22Rv1 (cell line): Measurements from ENCODE around the gene GRM4.
"Not testable (repeated sequence)": the region's sequence is repeated elsewhere in the genome, so short reads cannot be mapped to it uniquely, and the experiment has no call there.

ENCODE experiments used
- H3K27ac ChIP-seq: fragments of 450-650 bp; 2 replicates; pipeline ENCODE4 v1.5.1; 2017
- ZFX ChIP-seq: fragments of 450-650 bp; IDR thresholded peaks from 2 replicates; pipeline ENCODE4 v1.6.1; 2017; ENCODE audit warnings: antibody characterized with exemption, borderline replicate concordance
- TF ChIP-seq, protein P1 (sequence below): fragments of 450-650 bp; IDR thresholded peaks from 2 replicates; pipeline ENCODE4 v1.5.1; 2017; ENCODE audit warnings: mild to moderate bottlenecking

The GRM4 gene

DNA sequence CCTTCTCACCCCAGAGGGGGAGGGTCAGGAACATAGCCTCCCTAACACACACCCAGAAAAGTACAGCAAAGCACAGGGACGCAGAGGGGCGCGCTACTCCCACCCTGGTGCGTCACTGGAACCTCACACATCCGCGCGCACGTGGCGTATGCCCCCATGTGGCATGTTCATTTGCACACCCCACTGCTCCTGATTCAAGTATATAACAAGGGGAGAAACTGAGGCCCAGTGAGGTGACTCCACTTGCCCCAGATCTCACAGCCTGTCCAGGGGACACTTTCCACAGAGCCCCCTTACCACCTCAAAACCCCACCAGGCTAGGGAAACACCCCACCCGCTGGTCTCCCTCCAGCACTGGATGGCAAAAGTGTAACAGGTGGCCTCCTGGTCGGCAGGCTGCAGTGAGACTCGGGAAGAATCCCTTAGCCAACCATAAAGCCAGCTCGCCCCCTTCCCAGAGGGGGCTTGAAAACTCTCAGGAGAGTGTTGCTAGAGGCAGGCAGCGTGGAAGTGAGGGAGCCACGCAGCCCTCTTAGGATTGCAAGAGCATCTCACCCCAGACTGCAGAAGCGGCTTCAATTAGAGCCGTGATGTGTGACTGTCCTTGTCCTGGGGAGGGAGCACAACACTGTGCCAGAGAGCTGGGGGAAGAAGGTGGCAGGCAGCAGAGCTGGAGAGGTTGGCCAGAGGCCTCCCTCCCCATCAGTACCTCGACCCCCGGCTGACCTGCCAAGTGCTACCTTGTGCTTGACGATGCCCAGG is at the start of gene GRM4:
TSS of gene GRM4 (minus strand) at position 67 of the 762 bp plus-strand sequence. CDS start 12,591 bp downstream, outside the sequence.
- H3K27ac ChIP-seq: no peak within 1 kb of the TSS
- TF ChIP-seq, protein P1, sequence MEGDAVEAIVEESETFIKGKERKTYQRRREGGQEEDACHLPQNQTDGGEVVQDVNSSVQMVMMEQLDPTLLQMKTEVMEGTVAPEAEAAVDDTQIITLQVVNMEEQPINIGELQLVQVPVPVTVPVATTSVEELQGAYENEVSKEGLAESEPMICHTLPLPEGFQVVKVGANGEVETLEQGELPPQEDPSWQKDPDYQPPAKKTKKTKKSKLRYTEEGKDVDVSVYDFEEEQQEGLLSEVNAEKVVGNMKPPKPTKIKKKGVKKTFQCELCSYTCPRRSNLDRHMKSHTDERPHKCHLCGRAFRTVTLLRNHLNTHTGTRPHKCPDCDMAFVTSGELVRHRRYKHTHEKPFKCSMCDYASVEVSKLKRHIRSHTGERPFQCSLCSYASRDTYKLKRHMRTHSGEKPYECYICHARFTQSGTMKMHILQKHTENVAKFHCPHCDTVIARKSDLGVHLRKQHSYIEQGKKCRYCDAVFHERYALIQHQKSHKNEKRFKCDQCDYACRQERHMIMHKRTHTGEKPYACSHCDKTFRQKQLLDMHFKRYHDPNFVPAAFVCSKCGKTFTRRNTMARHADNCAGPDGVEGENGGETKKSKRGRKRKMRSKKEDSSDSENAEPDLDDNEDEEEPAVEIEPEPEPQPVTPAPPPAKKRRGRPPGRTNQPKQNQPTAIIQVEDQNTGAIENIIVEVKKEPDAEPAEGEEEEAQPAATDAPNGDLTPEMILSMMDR: no peak
- TF ChIP-seq ZFX: no peak

DNA sequence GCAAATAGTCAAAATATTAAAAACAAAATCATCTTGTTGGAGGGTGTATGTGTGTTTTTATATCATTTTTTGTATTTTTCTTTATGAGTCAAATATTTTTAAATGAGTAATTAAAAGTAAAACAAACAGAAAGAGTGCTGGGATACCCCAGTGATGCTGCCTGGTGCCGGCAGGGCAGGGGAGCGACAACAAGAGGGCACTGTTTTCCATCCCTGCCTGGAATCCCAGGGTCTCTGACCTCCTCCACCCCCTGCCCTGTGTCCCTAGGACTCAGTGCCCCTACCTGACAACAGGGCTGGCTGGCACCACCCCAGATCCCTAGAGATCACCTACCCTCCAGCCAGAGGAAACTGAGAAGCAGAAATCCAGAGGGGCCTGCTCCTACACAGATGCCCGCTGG is 48.9 kb upstream of the GRM4 start:
- no peak for TF ChIP-seq ZFX
- TF ChIP-seq, protein P1: no peak
- no peak overlapping the region for H3K27ac ChIP-seq

DNA sequence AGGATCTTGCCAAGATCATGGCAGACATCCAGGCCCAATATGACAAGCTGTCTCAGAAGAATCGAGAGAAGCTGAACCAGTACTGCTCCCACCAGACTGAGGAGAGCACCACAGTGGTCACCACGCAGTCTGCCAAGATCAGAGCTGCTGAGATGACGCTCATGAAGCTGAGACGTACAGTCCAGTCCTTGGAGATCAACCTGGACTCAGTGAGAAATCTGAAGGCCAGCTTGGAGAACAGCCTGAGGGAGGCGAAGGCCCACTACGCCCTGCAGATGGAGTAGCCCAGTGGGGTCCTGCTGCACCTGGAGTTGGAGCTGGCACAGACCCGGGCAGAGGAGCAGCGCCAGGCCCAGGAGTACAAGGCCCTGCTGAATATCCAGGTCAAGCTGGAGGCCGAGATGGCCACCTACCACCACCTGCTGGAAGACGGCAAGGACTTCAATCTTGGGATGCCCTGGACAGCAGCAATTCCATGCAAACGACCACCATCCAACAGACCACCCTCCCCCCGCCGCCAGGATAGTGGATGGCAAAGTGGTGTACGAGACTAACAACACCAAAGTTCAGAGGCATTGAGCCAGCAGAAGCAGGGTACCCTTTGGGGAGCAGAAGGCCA is 44.7 kb upstream of the GRM4 start:
- TF ChIP-seq, protein P1: no peak
- no peak for TF ChIP-seq ZFX

DNA sequence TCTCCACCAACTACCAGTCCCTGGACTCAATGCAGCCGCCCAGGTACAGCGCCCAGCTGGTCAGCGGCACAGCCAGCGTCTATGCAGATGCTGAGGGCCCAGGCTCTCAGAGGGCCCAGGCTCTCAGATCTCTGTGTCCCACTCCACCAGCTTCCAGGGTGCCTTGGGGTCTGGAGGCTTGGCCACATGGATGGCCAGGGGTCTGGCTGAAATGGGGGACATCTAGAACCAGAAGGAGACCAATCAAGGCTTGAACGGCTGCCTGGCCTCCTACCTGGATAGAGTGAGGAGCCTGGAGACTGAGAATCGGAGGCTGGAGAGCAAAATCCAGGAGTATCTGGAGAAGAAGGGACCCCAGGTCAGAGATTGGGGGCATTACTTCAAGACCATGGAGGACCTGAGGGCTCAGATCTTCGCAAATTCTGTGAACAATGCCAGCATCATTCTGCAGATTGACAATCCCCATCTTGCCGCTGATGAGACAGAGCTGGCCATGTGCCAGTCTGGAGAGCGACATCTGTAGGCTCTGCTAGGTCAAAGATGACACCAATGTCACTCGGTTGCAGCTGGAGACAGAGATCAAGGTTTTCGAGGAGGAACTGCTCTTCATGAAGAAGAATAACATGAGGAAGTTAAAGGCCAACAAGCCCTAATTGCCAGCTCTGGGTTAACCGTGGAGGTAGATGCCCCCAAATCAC is 44.1 kb upstream of the GRM4 start:
- no peak overlapping the region for H3K27ac ChIP-seq

More for the DNA sequence above, 44.7 kb upstream of the GRM4 start:
- H3K27ac ChIP-seq: no peak overlapping the region

DNA sequence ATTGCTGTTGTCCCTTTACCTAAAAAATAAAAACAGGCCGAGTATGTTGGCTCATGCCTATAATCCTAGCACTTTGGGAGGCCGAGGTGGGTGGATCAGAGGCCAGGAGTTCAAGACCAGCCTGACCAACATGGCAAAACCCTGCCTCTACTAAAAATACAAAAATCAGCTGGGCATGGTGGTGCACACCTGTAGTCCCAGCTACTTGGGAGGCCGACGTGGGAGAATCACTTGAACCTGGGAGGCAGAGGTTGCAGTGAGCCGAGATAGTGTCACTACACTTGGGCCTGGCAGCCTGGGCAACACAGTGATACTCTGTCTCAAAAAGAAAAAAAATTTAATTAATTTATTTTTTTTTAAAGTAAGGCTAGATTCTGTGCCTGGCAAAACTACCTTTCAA is 38.8 kb upstream of the GRM4 start:
- H3K27ac ChIP-seq: not testable (repeated sequence)

More for the DNA sequence above, 44.1 kb upstream of the GRM4 start:
- no peak for TF ChIP-seq ZFX
- TF ChIP-seq, protein P1: peak; percentile 11; the same call in 1 of the 2 replicates

DNA sequence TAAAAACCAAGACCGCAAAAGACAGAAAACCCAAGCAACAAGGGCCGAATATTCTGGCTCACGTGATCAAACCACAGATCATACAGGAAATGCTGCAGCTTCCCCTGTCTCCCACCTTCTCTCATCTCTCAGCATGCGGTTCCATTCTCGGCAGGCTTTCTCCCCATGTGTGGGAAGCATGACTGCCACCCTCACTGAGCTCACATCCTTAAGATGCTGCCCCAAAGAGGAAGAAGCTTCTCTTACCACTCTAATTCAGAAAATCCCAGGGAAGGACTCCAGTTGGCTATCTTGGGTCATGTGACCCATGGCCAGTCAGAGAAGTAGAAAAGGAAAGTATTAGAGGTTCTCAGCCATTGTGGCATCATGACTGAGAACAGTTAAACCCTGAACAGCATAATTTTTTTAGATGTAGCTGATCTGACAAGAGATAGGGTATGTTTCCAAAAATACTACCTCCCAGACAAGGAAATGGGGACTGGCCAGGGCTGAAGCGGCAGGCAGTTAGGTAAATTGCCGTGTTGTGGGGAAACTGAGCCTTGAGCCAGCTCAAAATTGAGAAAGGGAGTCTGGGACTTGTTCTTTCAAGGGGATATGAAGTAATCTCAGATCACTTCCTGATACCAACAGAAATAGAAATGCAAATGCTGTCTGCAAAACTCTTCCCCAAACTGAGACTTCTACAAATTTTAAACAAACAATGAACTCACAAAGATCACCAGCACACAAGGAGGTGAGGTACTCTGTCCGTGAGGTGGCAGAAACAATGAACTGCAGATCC is 37.1 kb upstream of the GRM4 start:
- no peak overlapping the region for H3K27ac ChIP-seq
- TF ChIP-seq ZFX: no peak
- TF ChIP-seq, protein P1: no peak

DNA sequence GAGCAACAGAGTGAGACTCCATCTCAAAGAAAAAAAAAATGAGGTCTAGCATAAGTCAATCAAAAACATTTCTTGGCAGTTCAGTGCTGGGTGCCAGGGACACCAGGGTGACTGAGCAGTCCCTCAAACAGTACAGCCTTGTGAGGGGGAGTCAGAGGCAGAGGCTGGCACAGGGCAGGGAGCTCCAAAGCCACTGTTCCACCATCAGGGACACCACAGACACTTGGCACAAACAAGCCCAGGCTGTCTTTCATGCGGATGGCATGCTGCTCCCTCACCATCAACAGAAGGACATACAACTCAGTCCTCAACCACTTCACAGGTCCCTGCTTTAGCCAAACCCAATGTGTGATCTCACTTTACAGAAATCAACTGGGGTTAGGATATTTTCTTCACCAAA is 36.0 kb upstream of the GRM4 start:
- TF ChIP-seq, protein P1: no peak
- TF ChIP-seq ZFX: no peak
- no peak overlapping the region for H3K27ac ChIP-seq
